Activated CD4-positive, alpha-beta T cell treated with anti-CD3 and anti-CD28 coated beads for 1 hour (primary cell): ENCODE data around the gene FEM1A.
"Not testable (repeated sequence)": the region's sequence is repeated elsewhere in the genome, so short reads cannot be mapped to it uniquely, and the experiment has no call there.

ENCODE experiments used
- DNase-seq: peaks from one replicate; pipeline ENCODE4 v3.0.0-alpha.2; 2020

The FEM1A gene

DNA sequence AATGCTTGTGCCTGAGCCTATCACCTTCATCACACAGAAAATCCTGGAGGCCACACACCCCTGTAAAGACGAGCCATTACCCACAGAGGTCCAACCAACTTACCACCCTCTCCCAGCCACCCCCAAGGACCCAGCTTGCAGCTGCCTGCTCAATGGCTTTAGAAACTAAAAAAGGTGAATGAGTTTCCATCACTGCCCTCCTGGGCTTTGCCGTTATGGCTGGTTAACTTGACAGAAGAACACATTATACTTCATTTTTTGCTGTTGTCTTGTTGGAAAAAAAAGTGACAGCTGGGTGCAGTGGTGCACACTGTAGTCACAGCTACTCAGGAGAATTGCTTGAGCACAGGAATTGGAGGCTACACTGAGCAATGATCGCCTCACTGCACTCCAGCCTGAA lies 17.4 kb upstream of the FEM1A start:
- no peak for DNase-seq

DNA sequence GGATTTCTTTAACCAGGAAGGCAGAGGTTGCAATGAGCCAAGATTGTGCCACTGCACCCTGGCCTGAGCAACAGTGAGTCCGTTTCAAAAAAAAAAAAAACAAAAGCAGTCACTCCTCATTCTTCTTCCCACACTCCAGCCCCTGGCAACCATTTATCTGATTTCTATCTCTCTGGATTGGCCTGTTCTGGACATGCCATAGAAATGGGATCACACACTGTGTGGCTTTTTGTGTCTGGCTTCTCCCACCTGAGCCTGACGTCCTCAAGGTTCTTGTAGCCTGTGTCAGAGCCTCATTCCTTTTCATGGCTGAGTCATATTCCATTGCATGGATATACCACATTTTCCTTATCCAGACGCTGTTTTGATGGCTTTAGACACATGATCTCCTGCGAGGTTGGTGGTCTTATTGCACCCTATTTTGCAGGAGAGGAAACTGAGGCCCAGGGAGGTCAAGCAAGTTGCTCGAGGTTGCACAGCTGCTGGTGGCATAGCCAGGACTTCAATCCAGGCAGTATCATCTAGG lies 15.8 kb upstream of the FEM1A start:
- no peak for DNase-seq

DNA sequence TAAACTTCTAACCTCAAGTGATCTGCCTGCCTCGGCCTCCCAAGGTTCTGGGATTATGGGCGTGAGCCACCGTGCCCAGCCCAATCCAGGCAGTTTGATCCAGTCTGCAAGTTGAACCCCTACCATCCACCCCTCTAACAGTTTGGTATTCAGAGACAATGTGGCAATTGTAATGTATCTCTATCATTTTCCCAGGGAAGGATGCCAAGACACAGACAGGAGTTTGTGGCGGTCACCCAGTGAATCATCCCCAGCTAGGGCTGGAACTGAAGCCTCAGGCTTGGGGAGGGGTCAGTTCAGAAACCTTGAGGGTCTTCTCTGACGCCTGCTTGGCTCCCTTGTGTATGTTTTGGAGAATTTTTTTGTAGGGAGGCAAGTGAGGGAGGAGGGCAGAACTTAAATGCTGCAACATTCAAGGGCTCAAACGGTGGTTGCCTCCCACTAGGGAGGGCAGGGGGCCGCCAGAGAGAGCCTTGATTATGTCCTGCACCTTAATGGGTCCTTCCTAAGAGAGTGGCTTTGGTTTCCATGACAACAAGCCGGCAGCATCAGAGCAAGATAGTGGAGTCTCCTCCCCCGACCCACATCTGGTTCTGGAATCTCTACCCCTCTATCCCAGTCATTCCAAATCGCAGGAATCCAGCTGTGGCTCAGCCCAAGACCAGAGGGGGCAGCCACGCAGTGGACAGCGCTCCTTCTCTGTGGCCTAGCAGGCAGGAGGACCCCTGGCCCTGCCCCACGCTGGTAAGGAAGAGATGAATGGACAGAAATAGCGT lies 14.9 kb upstream of the FEM1A start:
- DNase-seq, result no peak

- not testable (repeated sequence) for DNase-seq
Measured at GRCh38 chr19:4778124-4778523, 13.4 kb upstream of the FEM1A start.

DNA sequence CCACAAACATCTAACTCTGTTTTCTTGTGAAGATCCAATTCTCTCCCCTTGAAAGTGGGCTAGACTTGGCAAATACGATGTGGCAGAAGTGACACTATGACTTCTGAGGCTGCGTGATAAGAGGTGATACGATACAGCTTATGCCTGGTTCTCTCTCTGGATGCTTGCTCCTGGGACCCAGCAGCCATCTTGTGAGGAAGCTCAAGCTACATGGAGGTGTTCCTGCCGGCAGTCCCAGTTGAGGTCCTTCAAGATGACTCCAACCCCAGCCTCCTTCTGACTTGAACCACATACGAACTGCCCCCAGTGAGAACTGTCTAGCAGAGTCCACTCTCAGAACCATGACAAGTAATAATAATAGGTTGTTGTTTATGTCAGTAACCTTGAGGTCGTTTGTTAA lies 10.7 kb upstream of the FEM1A start:
- no peak for DNase-seq

DNA sequence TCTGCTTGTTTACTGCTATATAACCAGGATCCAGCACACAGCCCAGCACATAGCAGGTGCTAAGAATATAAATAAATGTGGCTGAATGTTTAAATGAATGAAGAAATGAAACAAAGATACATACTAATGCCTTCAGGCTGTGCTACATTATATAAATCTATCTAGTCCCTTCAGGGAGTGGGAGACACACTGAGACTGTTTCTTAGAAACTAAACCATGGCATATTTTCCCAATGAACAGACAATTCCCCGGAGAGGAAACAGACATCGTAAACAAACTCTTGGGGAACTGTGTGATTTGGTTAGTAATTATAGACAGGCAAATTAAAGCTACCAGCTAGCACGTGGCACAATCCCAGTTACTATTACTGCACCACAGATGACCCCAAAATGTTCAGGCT lies 9.7 kb upstream of the FEM1A start:
- DNase-seq, result no peak

DNA sequence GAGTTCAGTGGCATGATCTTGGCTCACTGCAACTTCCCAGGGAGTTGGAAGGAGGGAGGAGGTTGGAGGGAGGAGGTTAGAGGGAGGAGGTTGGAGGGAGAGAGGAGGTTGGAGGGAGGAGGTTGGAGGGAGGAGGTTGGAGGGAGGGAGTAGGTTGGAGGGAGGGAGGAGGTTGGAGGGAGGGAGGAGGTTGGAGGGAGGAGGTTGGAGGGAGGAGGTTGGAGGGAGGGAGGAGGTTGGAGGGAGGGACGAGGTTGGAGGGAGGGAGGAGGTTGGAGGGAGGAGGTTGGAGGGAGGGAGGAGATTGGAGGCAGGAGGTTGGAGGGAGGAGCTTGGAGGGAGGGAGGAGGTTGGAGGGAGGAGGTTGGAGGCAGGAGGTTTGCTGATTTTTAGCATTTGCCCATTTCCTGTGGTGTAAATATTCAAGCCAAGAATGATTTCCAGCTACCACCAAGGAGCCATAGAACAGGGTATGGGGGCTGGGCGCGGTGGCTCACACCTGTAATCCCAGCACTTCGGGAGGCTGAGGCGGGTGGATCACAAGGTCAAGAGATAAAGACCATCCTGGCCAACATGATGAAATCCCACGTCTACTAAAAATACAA lies 5.0 kb upstream of the FEM1A start:
- not testable (repeated sequence) for DNase-seq

DNA sequence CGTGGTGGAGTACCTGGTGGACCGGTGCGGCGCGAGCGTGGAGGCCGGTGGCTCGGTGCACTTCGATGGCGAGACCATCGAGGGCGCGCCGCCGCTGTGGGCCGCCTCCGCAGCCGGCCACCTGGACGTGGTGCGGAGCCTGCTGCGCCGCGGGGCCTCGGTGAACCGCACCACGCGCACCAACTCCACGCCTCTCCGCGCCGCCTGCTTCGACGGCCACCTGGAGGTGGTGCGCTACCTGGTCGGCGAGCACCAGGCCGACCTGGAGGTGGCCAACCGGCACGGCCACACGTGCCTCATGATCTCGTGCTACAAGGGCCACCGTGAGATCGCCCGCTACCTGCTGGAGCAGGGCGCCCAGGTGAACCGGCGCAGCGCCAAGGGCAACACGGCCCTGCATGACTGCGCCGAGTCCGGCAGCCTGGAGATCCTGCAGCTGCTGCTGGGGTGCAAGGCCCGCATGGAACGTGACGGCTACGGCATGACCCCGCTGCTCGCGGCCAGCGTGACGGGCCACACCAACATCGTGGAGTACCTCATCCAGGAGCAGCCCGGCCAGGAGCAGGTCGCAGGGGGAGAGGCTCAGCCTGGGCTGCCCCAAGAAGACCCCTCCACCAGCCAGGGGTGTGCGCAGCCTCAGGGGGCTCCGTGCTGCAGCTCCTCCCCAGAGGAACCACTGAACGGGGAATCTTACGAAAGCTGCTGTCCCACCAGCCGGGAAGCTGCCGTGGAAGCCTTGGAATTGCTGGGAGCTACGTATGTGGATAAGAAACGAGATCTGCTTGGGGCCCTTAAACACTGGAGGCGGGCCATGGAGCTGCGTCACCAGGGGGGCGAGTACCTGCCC lies 708 bp downstream of the FEM1A start:
- not testable (repeated sequence) for DNase-seq

DNA sequence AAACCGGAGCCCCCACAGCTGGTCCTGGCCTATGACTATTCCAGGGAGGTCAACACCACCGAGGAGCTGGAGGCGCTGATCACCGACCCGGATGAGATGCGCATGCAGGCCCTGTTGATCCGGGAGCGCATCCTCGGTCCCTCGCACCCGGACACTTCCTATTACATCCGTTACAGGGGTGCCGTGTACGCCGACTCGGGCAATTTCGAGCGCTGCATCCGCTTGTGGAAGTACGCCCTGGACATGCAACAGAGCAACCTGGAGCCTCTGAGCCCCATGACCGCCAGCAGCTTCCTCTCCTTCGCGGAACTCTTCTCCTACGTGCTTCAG lies 1.3 kb downstream of the FEM1A start:
- not testable (repeated sequence) for DNase-seq

- DNase-seq, result not testable (repeated sequence)
Measured at GRCh38 chr19:4793278-4793677, 1.7 kb downstream of the FEM1A start.

- no peak for DNase-seq
Measured at GRCh38 chr19:4794971-4795370, 3.4 kb downstream of the FEM1A start.

- no peak for DNase-seq
Measured at GRCh38 chr19:4795400-4795799, 3.9 kb downstream of the FEM1A start.

- no peak for DNase-seq
Measured at GRCh38 chr19:4800591-4801081, 9.1 kb downstream of the FEM1A start.

DNA sequence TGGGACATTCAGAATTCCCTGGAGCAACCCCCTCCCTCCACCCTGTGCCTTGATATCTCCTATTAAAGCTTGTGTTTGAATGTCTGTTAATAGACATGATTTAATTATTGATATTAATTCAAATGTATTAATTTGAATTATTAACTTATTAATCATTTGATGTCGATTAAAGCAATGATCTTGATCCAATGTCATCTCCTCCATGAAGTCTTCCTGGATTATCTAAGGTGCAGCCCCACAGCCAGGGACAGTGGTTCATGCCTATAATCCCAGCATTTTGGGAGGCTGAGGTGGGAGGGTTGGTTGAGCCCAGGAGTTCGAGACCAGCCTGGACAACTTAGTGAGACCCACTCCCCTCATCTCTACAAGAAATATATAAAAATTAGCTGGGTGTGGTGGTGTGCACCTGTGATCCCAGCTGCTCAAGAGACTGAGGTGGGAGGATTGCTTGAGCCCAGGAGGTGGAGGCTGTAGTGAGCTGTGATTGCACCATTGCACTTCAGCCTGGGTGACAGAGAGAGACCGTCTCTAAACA lies 9.6 kb downstream of the FEM1A start:
- no peak for DNase-seq

- no peak for DNase-seq
Measured at GRCh38 chr19:4802711-4803110, 11.2 kb downstream of the FEM1A start.

DNA sequence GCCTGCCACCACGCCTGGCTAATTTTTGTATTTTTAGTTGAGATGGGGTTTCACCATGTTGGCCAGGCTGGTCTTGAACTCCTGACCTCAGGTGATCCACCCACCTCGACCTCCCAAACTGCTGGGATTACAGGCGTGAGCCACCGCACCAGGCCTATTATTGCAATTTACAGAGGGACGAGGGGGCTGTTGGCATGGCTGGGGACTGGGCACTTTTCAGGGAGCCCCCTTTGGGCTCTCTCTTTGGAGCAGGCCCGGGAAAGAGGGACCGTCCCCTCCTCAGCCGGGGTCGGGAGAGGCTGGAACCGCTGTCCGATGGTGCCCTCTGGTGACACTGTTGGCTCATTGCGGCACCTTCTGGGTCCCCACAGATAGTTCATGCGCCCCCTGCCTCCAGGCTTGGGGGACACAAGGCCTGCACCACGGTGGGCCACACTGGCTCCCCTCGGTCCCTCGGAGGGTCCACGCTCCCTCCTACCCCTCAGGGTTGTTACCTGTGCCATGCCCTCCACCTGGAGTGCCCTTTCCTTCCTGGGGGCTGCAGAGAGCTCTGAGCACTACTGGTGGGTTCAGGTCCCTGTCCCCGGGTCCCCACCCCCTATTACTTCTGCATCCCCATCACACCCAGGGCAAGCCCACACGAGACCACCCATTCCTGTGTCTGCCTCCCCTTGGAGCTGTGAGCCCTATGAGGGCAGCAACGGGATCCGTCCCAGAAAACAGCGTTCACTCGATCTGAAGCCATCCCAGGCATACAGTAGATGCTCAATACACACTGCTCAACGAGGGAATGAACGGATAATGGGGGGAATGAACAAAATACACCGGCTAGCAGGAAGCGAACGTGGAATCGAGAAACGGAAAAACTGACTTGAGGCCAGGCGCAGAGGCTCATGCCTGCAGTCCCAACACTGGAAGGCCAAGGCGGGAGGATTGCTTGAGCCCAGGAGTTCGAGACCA lies 12.5 kb downstream of the FEM1A start:
- DNase-seq, result peak; percentile 53

GRCh38 chr19:4805140-4805539 lies 13.6 kb downstream of the FEM1A start:
- DNase-seq, result not testable (repeated sequence)

- DNase-seq, result no peak
Measured at GRCh38 chr19:4806384-4806783, 14.8 kb downstream of the FEM1A start.

- no peak for DNase-seq
Measured at GRCh38 chr19:4807188-4807587, 15.7 kb downstream of the FEM1A start.

GRCh38 chr19:4811328-4812131 lies 20.0 kb downstream of the FEM1A start:
- peak; percentile 79 for DNase-seq
